ENCODE results near the gene PODN. TPM values are rescaled to one million over a fixed set of nuclear protein-coding genes. Genes with fewer than 3 reads are reported as not detected.

The PODN gene
- total and polyA plus RNA-seq, 2 of the 4 experiments (the other 2 are of a cell fraction), result 0.54 to 6.2 TPM

DNA sequence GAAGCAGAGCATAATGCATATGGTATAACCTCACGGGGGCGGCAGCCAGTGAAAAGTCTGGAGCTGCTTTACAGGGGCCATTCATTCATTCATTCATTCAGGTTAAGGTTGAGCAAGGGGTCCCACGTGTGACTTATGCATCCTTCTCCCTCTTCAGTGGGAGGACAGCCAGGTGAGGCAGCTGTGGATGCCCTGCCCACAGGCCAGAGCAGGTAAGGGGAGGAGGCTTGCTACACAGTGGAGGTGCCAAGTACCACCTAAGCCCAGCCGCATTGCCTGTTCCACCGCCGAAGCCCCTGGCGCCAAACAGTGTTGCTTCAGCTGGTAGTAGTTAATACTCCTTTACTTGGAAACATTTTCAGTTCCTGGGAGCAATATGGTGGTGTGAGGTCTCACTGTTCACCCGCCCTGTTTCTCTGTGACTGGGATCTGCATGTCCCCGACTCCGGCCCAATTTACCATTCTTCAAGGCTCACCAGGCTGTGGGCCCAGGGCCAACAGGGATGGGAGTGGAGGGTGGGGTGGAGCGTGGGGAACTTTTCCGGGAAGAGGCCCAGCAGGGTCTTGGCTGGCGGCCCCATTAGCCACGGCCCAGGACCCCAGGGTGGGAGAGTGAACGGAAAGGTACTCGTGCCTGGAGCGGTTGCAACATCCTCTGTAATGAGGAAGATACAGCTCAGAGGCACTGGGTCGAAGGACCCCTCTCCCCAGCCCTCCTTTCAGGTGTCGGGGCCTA, 722 bp upstream of the PODN start:
- intact Hi-C loops (cut with micrococcal nuclease), result loop anchor here (5.0 kb wide), 2 partner anchors 121 to 136 kb away; partner anchors contain the start of gene CPT2
- in situ Hi-C loops (cut with MboI; ENCODE audit: low sequenced_read_pairs), result no loop called here
- H2AK5ac ChIP-seq (ENCODE audit: low read depth, low read length), result peak overlapping the region; percentile 95

More for the DNA sequence above, 722 bp upstream of the PODN start:
- Histone ChIP-seq H3K9ac (ENCODE audit: low read depth, low read length) (peak overlapping the region; percentile 53; the same call in 1 of the 2 replicates), H2AK9ac (replicated peaks; ENCODE audit: low read depth, low read length, poor library complexity) (peak overlapping the region; percentile 77), H2AFZ (replicated peaks; ENCODE audit: low read length, poor library complexity) (peak overlapping the region; percentile 85), H4K8ac (ENCODE audit: low read depth in 2 of 2, low read length in 2 of 2) (peak overlapping the region; percentile 64 to 83; a peak in 2 of 4 replicates), H4K5ac (ENCODE audit: low read depth, low read length) (peak overlapping the region; percentile 70), H4K20me1 (ENCODE audit: insufficient read depth, low read length) (no peaks in the 10 kb centered on the region), H3K27ac (ENCODE audit: insufficient read depth, low read length) (peak overlapping the region; percentile 9), H2BK15ac (ENCODE audit: low read depth, low read length) (peak overlapping the region; percentile 34; the same call in 1 of the 3 replicates), H3K56ac (ENCODE audit: extremely low read depth, insufficient read depth, low read length) (no peak overlapping the region), H3K9me3 (ENCODE audit: control insufficient read depth, insufficient read depth, low read length) (no peaks in the 10 kb centered on the region), H3K9me1 (ENCODE audit: insufficient read depth, low read length) (0 out of 2 replicates have a peak, but pooled peaks cover 3% of the 10 kb centered on the region), H2BK120ac (ENCODE audit: low read depth, low read length) (peak overlapping the region; percentile 69), H3K23ac (ENCODE audit: low read depth, low read length) (peak overlapping the region; percentile 77), H3K27me3 (ENCODE audit: control insufficient read depth, insufficient read depth, low read length) (peaks cover 2% of the 10 kb centered on the region; the same call in 1 of the 2 replicates), H3K14ac (replicated peaks; ENCODE audit: low read depth, low read length) (peak overlapping the region; percentile 74), H3K4me2 (ENCODE audit: low read depth, low read length) (peak overlapping the region; percentile 69), H3K18ac (ENCODE audit: low read depth, low read length) (peak overlapping the region; percentile 84), H3K4me3 (ENCODE audit: insufficient read depth, low read depth, low read length) (peak overlapping the region; percentile 92), H3K4me1 (ENCODE audit: control insufficient read depth, insufficient read depth, low read length) (peaks cover 13% of the 10 kb centered on the region), H4K91ac (ENCODE audit: insufficient read depth, low read depth, low read length) (peak overlapping the region; percentile 83), H3K4ac (ENCODE audit: low read depth, low read length) (peak overlapping the region; percentile 89), H3K79me1 (ENCODE audit: low read depth in 1 of 2, low read length in 2 of 2) (peaks cover 0 to 6% of the 10 kb centered on the region in 2 experiments; a peak in 1 of 4 replicates), H2BK20ac (ENCODE audit: low read depth, low read length) (peak overlapping the region; percentile 57), H3K36me3 (ENCODE audit: control insufficient read depth, insufficient read depth, low read length) (no peaks in the 10 kb centered on the region), H2BK5ac (ENCODE audit: low read depth, low read length, poor library complexity, severe bottlenecking) (peak overlapping the region; percentile 45)
- ATAC-seq (ENCODE audit: low read depth), result no peak
- WGBS, 2 experiments (ENCODE audit: extremely low coverage in 2 of 2, insufficient read length in 1 of 2), result 83% methylated on average over 1 of the region's 19 CpGs; no CpG with 5 or more reads in 1 of the 2 experiments
- ChIA-PET POLR2A (ENCODE audit: unreplicated experiment) (no interaction called here), CTCF (no interaction called here)
- dilution Hi-C loops (cut with HindIII; ENCODE audit: low sequenced_read_pairs, unreplicated experiment), result no loop called here
- no peak for DNase-seq
- no TSS peak for BruUV-seq (replicated peaks)
- TF ChIP-seq FOS (IDR thresholded peaks at IDR 0.05; ENCODE audit: low read depth, low read length) (no peak), MAFK (IDR thresholded peaks at IDR 0.05; ENCODE audit: low read depth, low read length) (no peak), RAD21 (IDR thresholded peaks at IDR 0.05; ENCODE audit: low read length) (no peak), CEBPB (IDR thresholded peaks at IDR 0.05; ENCODE audit: low read depth, low read length) (0 out of 2 replicates have a peak, but pooled peaks have one; percentile 43)
- TF ChIP-seq, protein P1, sequence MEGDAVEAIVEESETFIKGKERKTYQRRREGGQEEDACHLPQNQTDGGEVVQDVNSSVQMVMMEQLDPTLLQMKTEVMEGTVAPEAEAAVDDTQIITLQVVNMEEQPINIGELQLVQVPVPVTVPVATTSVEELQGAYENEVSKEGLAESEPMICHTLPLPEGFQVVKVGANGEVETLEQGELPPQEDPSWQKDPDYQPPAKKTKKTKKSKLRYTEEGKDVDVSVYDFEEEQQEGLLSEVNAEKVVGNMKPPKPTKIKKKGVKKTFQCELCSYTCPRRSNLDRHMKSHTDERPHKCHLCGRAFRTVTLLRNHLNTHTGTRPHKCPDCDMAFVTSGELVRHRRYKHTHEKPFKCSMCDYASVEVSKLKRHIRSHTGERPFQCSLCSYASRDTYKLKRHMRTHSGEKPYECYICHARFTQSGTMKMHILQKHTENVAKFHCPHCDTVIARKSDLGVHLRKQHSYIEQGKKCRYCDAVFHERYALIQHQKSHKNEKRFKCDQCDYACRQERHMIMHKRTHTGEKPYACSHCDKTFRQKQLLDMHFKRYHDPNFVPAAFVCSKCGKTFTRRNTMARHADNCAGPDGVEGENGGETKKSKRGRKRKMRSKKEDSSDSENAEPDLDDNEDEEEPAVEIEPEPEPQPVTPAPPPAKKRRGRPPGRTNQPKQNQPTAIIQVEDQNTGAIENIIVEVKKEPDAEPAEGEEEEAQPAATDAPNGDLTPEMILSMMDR (conservative IDR thresholded peaks at IDR 0.05; ENCODE audit: low read depth, low read length), result no peak
